Endodermal cell (in vitro differentiated cells): ENCODE measurements around the gene OPHN1. TPM values are rescaled to one million over a fixed set of nuclear protein-coding genes. Genes with fewer than 3 reads are reported as not detected.

Experiments used
- DNase-seq: peaks from one replicate; pipeline ENCODE4 v3.0.0-alpha.2; 2017
- H3K27ac ChIP-seq: 2 replicates; pipeline ENCODE4 v1.5.1; 2013; ENCODE audit warnings: mild to moderate bottlenecking, low read depth, low read length, moderate library complexity
- H3K27me3 ChIP-seq: 2 replicates; pipeline ENCODE4 v1.6.1; 2013; ENCODE audit warnings: mild to moderate bottlenecking, low read length, moderate library complexity; ENCODE audit not compliant: insufficient read depth, control insufficient read depth, poor library complexity, severe bottlenecking
- H3K36me3 ChIP-seq: 2 replicates; pipeline ENCODE4 v1.7.0; 2013; ENCODE audit warnings: mild to moderate bottlenecking, low read length, moderate library complexity; ENCODE audit not compliant: control insufficient read depth, insufficient read depth
- H3K4me1 ChIP-seq: one replicate; pipeline ENCODE4 v1.7.0; 2013; ENCODE audit warnings: low read length; ENCODE audit not compliant: control insufficient read depth, insufficient read depth
- H3K4me3 ChIP-seq: 2 replicates; pipeline ENCODE4 v1.5.1; 2013; ENCODE audit warnings: mild to moderate bottlenecking, low read length, moderate library complexity
- H3K9ac ChIP-seq: 2 replicates; pipeline ENCODE4 v1.6.1; 2013; ENCODE audit warnings: mild to moderate bottlenecking, low read length, moderate library complexity; ENCODE audit not compliant: poor library complexity, severe bottlenecking; ENCODE audit errors: extremely low read depth
- H3K9me3 ChIP-seq: 2 replicates; pipeline ENCODE4 v1.6.1; 2013; ENCODE audit warnings: mild to moderate bottlenecking, low read length, moderate library complexity; ENCODE audit not compliant: control insufficient read depth
- H3K27ac Mint-ChIP-seq: 2 replicates; pipeline ENCODE4 v1.8.0; 2020; ENCODE audit warnings: mixed read lengths
- H3K27me3 Mint-ChIP-seq: 2 replicates; pipeline ENCODE4 v1.8.0; 2021; ENCODE audit warnings: mild to moderate bottlenecking, mixed read lengths; ENCODE audit not compliant: insufficient read depth
- H3K36me3 Mint-ChIP-seq: 2 replicates; pipeline ENCODE4 v1.8.0; 2020; ENCODE audit warnings: low read depth, mixed read lengths
- H3K4me1 Mint-ChIP-seq: 2 replicates; pipeline ENCODE4 v1.8.0; 2020; ENCODE audit warnings: mixed read lengths
- H3K4me3 Mint-ChIP-seq: 2 replicates; pipeline ENCODE4 v1.8.0; 2020; ENCODE audit warnings: mild to moderate bottlenecking, moderate library complexity, mixed read lengths
- H3K9me3 Mint-ChIP-seq: 2 replicates; pipeline ENCODE4 v1.8.0; 2020; ENCODE audit warnings: mild to moderate bottlenecking, mixed read lengths
- CTCF ChIP-seq: fragments of 200-600 bp; sonication (generic); conservative IDR thresholded peaks from 2 replicates; pipeline ENCODE4 v1.5.0; 2021; ENCODE audit warnings: antibody characterized with exemption, mild to moderate bottlenecking
- WGBS, 2 experiments: methylation state at CpG; one replicate each; pipeline versions ENCODE4 v1.1.5 to v1.1.7; 2013; ENCODE audit warnings: missing lambda C conversion rate in 2 of 2, mixed read lengths in 1 of 2; ENCODE audit not compliant: insufficient coverage in 1 of 2, insufficient read length in 1 of 2; 5-methylcytosine and 5-hydroxymethylcytosine counted together
- total RNA-seq, 2 donors: library from RNA; stranded (reverse); fragmentation: NEBNext Ultra II Directional in 1 of 2; extraction: Animal tissue kit (Norgen Biotek cat#: 25700) in 1 of 2; gene quantifications; 2 replicates in 1 of 2; 3 replicates in 1 of 2; pipeline ENCODE4 v1.2.1, GENCODE V29; 2021

Gene OPHN1
- total RNA-seq, 2 donors from 2014 or later, result 2.9 to 5.0 TPM

GRCh38 chrX:68133181-68133580 is 300.1 kb downstream of the OPHN1 start:
- no peak overlapping the region for H3K27ac Mint-ChIP-seq
- 92 to 96% methylated on average over 2 to 4 of the region's 4 CpGs for WGBS, 2 experiments
- no peak overlapping the region for H3K9ac ChIP-seq

GRCh38 chrX:68132749-68133148 is 300.5 kb downstream of the OPHN1 start:
- no peaks in the 10 kb centered on the region for H3K27me3 Mint-ChIP-seq
- Histone ChIP-seq H3K9ac (no peak overlapping the region), H3K9me3 (no peaks in the 10 kb centered on the region), H3K4me3 (no peak overlapping the region), H3K4me1 (no peaks in the 10 kb centered on the region), H3K36me3 (no peaks in the 10 kb centered on the region), H3K27me3 (no peaks in the 10 kb centered on the region), H3K27ac (no peak overlapping the region)
- peaks cover 36% of the 10 kb centered on the region for H3K9me3 Mint-ChIP-seq
- 96 to 100% methylated on average over 8 to 28 of the region's 29 CpGs for WGBS, 2 experiments
- DNase-seq, result no peak
- H3K4me1 Mint-ChIP-seq, result no peaks in the 10 kb centered on the region
- H3K27ac Mint-ChIP-seq, result no peak overlapping the region
- TF ChIP-seq CTCF, result no peak
- no peak overlapping the region for H3K4me3 Mint-ChIP-seq
- H3K36me3 Mint-ChIP-seq, result no peaks in the 10 kb centered on the region

More at GRCh38 chrX:68133181-68133580, 300.1 kb downstream of the OPHN1 start:
- no peak overlapping the region for H3K27ac ChIP-seq
- Mint-ChIP-seq H3K9me3 (peaks cover 37% of the 10 kb centered on the region), H3K4me1 (no peaks in the 10 kb centered on the region), H3K27me3 (no peaks in the 10 kb centered on the region), H3K4me3 (no peak overlapping the region), H3K36me3 (no peaks in the 10 kb centered on the region)
- no peaks in the 10 kb centered on the region for H3K9me3 ChIP-seq
- H3K27me3 ChIP-seq, result no peaks in the 10 kb centered on the region
- H3K4me3 ChIP-seq, result no peak overlapping the region
- TF ChIP-seq CTCF, result no peak
- no peaks in the 10 kb centered on the region for H3K4me1 ChIP-seq
- no peak for DNase-seq
- no peaks in the 10 kb centered on the region for H3K36me3 ChIP-seq

GRCh38 chrX:68121835-68122234 is 311.5 kb downstream of the OPHN1 start:
- H3K9me3 Mint-ChIP-seq, result peaks cover 23% of the 10 kb centered on the region
- Histone ChIP-seq H3K27ac (no peak overlapping the region), H3K9me3 (no peaks in the 10 kb centered on the region), H3K9ac (no peak overlapping the region), H3K36me3 (no peaks in the 10 kb centered on the region), H3K4me1 (no peaks in the 10 kb centered on the region), H3K4me3 (no peak overlapping the region), H3K27me3 (no peaks in the 10 kb centered on the region)
- peaks cover 2% of the 10 kb centered on the region for H3K4me1 Mint-ChIP-seq
- no peak for DNase-seq
- no peak for TF ChIP-seq CTCF
- H3K27ac Mint-ChIP-seq, result no peak overlapping the region
- WGBS, 2 experiments, result 97% methylated on average over 2 of the region's 2 CpGs; no CpG with 5 or more reads in 1 of the 2 experiments
- no peaks in the 10 kb centered on the region for H3K36me3 Mint-ChIP-seq
- no peak overlapping the region for H3K4me3 Mint-ChIP-seq
- no peaks in the 10 kb centered on the region for H3K27me3 Mint-ChIP-seq
